Ureter (tissue), 1 donor: Measurements from ENCODE around the gene ANXA11. TPM values are rescaled to one million over a fixed set of nuclear protein-coding genes. Genes with fewer than 3 reads are reported as not detected.
"Not testable (repeated sequence)": the region's sequence is repeated elsewhere in the genome, so short reads cannot be mapped to it uniquely, and the experiment has no call there.

Source experiments
- DNase-seq: peaks from one replicate; pipeline ENCODE4 v3.0.0-alpha.2; 2020; ENCODE audit warnings: low spot score
- total RNA-seq: library from RNA; stranded (reverse); gene quantifications from one replicate; pipeline ENCODE4 v1.2.4, GENCODE V29; 2023
- donor health status: DM: yes; HTN: yes; CAD: no.

ANXA11 gene
- total RNA-seq, 1 donor from 2014 or later = 372 TPM

DNA sequence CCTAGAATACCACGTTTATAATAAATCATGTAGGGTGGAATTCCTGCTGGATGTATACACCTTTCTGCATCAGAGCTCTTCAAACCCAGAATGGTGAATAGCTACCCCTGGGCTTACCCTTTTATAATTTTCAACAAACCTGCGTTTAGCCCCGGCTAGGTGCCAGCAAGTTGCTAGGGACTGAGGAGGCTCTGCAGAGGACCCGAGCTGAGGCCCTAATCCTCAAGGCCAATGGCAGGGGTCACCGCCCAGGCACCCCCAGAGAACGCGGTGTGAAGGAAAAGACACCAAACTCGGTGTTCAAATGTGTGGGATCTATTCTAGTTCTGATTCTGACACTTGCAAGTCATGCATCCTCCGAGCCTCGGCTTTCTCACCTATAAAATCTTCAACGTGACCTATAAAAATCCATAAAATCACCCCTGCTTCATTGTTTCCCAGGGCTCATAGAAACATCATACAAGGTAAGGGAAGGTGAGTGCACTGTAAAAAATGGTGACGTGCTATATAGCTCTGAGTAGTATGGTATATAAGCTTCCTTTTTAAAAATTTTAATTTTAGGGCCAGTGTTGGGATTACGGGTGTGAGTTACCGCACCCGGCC lies 2.5 kb upstream of the ANXA11 start:
- no peak for DNase-seq

DNA sequence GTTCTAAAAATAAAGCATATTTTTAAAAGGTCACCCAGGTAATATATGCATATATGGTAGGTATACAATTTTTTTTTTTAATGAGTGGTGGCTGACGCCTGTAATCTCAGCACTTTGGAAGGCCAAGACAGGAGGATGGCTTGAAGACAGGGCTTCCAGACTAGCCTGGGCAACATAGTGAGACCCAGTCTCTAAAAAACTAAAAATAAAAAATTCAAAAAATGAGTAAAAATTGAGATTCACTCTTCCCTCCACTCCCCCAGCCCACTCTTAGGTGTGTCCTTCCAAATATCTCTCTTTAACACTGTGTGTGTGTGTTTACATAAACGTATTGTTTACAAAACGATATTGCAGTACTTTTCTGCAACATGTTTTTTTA lies 929 bp upstream of the ANXA11 start:
- no peak for DNase-seq

DNA sequence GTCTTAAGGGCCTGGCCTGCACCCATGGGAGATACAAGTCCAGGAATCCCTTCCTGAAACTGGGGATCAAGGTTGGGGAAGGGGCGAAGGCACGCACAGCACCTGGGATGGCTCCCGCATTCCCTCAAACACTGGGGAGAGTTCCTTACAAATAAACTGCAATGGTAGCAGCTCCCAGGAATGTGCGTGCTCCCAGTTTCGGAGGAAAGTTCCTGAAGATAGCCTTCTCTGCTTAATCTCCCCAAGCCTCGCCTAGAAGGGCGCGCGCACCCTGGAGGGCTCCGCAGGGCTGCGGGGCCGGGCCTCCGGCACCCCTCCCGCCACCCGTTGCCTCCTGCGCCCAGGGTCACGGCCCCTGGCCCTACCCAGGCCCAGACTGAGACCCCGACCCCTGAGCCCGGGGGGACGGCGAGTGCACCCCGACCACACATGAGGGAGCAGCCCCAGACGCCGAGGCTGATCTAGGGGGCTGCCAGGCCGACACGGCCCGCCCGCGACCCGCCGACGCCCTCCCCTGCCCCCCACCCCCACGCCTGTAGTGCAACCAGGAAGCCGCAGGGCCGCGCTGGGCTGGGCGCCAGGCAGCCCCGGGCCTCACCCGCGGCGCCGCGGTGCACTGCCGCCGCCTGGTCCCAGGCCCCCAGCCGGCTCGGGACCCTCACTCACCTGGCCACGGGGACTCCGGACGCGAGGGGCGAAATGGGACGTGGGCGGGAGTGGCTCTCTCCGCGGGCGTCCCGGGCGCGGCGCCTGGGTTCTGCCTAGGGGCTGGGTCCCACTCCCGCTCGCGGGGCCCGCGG lies 460 bp downstream of the ANXA11 start:
- DNase-seq = peak; percentile 48

DNA sequence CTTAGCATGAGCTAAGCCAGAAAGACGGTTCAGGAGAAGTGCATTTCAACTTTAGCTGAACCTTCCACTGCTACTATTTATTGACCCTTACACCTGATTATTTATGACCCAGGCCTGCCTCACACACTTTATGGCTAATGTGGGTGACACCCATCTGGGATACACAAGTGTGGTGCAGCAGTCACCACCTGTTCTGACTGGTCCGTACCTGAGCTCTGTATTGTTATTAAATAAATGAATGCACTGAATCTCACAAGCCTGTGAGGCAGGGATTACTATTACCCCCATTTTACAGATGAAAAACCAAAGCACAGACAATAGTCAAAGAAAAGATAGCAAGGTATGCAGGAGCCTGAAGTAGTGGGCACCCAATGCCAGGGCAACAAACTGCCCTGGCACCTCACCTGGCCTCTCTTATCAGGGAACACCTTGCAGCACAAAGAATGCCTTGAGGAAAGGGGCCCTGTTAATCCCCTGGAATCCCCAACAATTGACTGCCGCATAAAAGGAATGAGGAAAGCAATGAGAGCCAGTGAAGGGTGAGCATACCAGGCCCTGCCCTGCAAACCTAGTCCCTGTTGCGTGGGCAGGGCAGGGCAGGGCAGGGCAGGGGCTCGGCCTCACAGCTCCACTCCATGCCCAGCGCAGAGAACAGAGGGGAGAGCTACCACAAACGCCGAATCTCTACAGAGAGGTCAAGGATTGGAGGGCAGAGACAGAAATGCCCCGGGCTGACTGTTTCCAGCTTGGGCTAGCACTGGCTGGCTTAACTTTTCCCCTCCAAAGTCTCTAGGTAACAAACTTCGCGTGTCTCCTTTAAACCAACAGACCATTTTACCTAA lies 1.3 kb downstream of the ANXA11 start:
- peak; percentile 51 for DNase-seq

DNA sequence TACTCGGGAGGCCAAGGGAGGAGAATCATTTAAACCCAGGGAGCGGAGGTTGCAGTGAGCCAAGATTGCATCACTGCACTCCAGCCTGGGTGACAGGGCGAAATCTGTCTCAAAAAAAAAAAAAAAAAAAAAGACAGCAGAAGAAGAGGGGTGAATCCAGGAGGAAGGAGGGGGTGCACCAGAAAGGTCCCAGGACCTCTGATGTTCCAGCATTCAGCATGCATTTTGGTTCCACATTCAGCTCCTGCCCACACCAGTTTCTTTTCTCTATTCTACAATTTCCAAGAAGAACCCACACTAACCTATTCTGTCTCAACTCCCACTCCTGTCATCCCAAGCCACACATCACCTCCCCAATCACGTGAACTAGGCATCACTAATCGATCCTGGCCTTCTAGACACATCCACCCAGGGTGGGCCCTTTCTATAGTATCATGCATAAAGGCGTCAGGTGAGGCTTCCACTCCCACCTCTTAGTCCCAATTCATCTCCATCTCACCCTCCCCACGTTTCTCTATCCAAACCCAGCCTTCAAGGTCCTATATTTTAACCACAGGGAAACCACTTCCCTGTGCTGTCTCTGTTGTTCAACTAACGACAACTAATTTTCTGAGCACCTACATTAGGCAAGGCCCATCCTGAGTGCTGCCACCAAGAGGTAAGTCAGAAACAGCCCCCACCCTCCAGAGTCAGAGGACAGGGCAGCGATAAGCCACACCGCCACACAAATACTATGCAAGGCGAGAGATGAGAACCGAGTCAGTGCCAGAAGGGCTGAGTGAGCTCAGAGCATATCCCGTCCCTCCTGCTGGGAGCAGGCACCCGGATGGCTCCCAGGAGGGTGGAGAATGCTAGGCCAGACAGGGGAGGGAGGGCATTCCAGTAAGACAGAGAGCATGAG lies 2.2 kb downstream of the ANXA11 start:
- DNase-seq = peak; percentile 75

DNA sequence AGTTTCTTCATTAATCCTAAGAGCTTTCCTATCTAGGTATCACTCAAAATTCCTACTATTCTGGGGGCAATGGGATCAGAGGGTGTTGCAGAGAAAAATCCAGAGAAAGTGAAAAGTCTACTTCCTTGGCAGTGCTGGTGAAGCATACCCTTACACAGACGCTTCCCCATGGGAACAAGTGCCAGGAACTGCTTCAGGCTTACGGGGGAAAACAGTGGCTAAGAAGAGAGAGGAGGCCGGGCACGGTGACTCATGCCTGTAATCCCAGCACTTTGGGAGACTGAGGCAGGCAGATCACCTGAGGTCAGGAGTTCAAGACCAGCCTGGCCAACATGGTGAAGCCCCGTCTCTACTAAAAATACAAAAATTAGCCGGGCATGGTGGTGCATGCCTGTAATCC lies 2.8 kb downstream of the ANXA11 start:
- DNase-seq = not testable (repeated sequence)

DNA sequence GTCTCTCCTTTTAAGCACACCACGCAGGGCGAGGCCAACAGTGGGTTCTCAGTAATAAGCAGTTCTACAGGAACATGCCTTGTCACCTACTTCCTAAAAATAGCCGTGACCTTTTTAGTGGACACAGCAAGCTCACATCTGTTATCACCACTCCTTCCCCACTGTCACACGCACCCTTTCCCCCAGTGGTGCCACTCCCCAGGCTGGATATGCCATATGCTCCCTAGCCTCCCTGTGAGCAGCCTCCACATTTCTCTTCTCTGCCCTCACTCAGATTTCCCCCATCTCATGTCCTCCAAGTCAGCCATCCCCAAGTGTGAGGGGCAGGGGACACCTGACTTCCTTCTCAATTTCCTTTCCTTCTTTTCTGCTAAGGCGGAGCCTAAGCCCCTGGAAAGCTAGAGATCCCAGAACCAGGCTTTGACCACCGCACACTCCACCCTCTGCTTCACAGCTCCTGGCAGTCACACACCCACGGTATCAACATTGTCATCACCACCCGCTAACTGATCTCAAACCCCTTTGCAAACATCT lies 3.7 kb downstream of the ANXA11 start:
- DNase-seq = no peak

DNA sequence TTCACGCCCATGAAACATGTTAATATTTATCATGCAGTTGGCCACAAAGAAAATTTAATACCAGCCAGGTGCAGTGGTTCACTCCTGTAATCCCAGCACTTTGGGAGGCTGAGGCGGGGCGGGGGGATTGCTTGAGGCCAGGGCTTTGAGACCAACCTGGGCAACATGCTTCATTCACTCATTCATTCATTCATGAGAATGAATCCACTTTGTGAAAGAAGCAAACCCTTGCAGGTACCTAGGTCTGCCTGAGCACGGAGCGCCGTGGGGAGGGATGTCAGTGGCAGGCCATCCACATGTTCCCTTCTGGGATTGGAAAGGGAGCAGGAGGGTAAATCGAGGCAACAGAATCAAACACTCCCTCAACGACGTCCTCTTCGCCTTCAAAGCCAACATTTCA lies 4.7 kb downstream of the ANXA11 start:
- DNase-seq = no peak

DNA sequence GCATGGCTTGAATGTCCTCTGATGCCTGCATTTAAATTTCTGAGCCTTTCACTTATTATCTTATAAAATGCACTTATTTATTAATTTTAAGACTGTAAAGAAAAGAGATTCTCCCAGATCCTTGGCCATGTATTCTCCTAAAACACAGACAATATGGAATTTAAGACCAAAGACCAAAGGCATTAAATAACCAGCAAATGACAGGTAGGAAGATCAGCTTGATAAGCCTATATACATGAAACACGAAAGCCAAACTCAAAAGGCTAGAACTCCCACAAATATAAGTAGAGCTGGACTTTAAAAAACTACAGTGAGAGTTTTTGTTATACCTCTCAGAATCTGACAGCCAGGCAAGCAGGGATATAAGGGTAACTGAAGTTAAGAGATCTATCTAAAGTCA lies 5.1 kb downstream of the ANXA11 start:
- no peak for DNase-seq

DNA sequence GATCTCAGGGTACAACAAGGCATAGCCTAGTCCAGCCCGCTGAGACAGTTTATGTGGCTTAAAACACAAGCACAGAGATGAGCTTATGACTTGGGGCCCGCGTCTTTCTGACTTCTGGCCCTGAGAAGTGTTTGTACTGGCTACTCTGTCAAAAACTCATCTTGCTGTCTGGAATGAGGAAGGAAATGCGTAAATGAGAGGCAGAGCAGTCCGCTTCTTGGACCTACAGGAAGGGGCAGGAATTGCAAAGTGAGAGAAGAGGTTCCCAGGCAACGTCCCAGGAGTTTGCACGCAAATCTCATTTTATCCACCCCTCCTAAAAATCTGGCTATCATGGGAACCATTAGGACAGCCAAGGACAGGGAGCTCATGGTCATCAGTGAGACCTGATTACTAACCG lies 5.5 kb downstream of the ANXA11 start:
- no peak for DNase-seq

DNA sequence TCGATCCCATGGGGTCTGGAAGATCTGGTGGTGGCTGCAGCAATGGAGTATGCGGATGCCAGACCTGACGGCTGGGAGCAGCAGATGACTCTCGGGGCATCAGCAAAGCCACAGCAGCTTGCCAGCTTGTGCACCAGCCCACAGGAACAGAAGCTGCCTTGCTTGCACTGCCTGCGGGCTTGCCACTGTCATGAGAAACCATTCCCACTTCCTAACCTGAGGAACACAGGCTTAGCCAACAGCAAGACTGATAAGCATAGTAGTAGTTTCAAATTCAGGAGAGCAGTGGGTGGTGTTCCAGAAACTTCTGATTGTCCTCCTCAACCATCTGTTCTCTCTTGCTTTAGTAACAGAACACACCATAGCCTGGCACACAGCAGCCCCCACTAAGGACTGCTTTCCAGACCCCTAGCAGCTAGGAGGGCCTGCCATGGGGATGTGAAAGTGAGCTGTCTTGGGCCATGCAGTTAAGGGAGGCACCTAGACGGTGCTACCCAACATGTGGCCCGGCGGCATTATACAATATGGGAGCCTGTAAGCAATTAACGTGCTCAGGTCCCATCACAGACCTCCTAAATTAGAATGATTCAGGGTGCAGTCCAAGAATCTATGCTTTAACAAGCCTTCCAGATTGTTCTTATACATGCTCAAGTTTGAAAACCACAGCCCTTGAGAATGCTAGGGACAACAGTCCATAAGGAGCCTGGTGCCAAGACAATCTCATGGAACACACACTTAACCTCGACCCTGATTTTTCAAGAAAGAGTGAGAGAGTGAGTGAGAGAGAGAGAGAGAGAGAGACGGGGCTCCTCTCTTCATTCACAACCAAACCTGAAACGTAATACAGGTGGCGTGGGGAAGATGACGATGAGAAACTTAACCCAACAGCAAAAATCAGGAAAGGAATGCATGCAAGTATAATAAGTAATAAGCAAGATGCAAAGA lies 7.1 kb downstream of the ANXA11 start:
- no peak for DNase-seq

DNA sequence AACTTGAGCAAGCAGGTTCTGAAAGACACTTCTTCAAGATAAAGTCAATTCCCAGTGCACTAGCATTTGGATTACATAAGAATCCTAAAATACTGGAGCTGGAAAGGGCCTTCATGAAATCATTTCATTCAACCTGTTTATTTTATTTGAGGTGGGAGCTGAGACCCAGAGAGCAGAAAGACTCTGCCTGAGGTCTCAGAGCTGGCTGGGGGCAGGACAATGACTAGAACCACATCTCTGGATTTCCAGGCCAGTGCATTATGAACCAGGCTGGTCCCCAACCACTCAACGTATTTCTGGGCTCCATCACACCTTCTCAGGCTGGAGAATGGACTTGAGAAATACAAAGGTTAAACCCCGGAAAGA lies 8.4 kb downstream of the ANXA11 start:
- DNase-seq = no peak

DNA sequence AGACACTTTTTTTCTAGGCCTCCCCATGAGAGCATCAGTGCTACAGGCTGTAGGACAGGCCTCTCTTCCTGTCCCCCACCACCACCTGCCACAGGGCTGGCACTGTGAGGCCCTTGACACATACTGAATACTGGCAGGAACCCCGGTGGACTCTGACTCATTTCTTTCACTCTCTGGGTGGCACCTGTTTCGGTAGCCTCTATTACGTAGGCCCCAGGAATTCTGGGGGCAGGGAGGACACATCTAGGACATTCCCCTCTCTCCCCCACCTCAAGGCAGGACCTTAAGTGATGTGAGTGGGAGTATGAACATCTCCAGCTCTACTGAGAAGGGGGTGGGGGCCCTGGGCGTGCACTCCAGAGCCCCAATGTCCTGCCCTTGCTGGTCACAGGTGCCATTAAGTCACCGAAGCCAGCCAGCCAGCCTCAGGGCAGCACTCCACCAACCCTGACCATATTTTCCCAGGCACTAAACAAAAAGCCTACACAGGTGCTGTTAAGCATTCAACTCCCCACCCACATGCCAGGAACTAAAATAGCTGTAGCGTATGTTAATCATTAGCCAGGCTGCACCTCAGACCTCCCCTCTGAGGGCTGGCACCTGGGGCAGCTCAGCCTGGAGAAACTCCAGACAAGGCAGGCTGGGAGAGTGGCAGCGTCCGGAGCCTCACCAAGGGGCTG lies 8.9 kb downstream of the ANXA11 start:
- peak; percentile 83 for DNase-seq

DNA sequence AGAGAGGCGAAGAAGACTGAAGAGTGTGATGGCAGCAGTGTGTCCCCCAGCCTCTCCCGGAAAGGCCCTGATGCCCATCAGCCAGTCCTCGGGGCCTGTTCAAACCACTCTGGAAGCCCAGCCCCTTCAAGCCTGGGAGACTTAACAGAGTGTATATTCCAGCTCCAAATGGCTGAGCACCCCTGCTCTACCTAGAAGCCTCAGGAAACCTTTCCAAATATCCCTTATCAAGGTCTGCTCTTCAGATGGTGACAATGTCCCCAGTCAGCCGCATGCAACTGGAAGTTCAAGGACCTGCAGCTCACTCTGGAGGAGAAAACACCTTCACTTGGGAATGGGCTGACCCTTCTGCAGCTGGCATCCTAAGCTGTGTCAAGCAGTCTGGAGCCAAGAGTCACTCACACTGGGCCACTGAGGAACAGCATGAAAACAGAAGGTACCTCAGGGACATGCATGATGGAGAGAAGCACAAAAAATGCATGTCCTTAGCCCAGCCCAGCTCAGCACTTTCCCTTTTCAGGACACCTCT lies 10.2 kb downstream of the ANXA11 start:
- no peak for DNase-seq

DNA sequence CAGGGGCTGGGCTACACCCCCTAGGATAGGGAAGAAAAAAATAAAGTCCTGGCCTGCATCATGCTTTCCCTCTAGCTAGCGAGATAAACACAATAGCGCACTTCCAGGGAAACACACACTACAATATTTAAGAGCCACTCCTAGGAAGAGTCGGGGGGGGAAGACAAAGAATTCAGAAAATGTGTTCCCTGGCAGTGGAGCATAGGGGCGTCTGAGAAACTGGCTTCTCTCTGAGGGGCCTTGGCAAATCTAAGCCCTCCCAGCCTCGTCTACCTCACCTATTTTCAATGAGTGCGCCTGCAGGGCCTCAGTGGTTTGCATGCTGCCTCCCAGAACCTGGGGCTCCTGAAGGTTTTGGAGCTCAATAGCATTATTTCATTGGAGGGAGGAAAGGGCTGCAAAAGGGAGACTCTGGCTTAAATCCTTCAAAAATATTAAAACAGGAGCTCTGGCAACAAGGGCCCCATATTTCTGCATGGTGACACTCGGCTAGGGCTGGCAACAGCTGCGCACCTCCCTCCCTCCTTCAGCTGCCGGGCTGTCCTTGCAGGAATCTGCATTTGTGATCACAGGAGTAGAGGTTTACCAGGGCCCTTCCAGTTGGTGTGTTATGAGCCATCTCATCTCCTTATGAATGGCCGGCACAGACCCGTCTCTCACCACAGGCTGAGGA lies 10.8 kb downstream of the ANXA11 start:
- no peak for DNase-seq

DNA sequence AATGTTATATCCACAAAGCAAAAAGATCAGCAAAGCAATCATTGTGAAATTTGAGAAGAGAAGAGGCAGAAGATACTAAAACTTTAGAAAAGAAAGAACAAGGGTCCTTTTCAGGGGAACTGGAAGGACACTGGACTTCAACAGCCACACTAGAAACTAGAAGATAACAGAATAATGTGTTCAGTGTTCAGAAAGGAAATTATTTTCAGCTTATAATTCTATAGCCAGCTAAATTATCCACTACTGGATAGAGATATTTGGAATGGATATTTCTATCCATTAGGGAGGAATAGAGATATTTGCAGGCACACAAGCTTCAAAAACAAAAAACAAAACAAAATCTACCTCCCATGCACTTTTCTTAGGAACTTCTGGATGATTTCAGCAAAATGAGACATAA lies 12.8 kb downstream of the ANXA11 start:
- no peak for DNase-seq

DNA sequence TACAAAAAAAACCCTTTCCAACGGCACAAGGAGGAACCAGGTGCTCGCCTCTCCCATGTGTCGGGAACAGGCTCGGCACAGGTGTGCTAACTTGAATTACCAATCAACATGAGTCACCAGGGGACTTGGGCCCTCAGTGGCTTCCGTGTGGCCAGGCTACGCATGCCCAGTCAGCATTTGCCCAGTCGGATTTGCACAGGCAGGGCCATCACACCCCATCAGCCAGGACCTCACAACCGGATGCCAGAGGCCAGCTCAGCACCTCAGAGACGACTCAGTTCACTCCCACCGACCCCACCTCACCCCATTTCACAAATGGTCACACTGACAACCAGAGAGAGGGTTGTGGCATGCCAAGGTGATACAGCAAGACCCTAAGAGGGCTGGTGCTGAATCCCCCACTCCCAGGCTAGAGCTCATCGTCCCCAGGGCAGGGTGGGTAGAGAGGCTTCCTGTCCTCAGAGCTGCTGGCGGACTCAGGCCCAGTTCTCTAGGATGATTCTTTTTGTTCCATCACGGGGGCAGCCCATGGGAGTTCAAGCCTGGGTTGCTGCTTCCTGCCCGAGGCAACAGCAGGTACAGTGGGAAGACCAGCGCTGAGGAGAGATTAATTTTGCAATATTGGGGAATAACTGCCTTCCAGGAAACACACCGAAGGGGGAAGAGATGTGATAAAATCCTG lies 13.6 kb downstream of the ANXA11 start:
- DNase-seq = peak; percentile 84

DNA sequence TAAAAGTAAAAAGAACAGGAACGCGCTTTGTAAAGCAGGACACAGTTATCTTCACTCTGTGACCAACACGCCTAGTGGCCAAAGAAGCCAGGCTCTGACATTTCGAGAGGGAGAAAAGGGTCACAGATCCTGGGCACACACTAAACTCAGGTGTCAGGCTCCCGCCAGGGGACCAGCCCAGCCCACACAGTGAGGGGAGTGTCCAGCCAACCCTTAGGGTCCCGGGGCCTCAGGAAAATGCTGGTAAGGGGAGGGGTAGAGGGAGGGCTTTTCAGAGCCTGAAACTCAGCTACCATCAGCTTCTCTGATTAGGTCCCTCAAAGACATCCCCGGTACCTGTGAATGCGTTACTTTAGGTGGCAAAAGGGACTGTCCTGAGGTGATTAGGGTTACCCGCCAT lies 16.6 kb downstream of the ANXA11 start:
- no peak for DNase-seq
